K562 (cell line): ENCODE results near the gene CRB2. TPM values are rescaled to one million over a fixed set of nuclear protein-coding genes. Genes with fewer than 3 reads are reported as not detected.

ENCODE experiments used
- BRD4 ChIP-seq: fragments of 200-600 bp; sonication (generic); IDR thresholded peaks from 2 replicates; pipeline ENCODE4 v1.6.1; 2017; ENCODE audit warnings: inconsistent platforms
- CBFA2T2 ChIP-seq: fragments of 450-650 bp; conservative IDR thresholded peaks from 2 replicates; pipeline ENCODE4 v1.6.1; 2017; ENCODE audit warnings: mild to moderate bottlenecking
- CHAMP1 ChIP-seq: fragments of 450-650 bp; IDR thresholded peaks from 2 replicates; pipeline ENCODE4 v1.6.1; 2016; ENCODE audit warnings: mild to moderate bottlenecking
- DPF2 ChIP-seq: fragments of 450-650 bp; IDR thresholded peaks from 2 replicates; pipeline ENCODE4 v1.6.1; 2016
- GTF2B ChIP-seq: IDR thresholded peaks from 2 replicates; pipeline ENCODE4 v1.6.1; 2011; ENCODE audit not compliant: insufficient read length; ENCODE audit errors: extremely low read depth
- HNRNPLL ChIP-seq: fragments of 200-400 bp; formaldehyde crosslinking; IDR thresholded peaks from 2 replicates; pipeline ENCODE4 v1.6.1; 2017; ENCODE audit warnings: low read length, low read depth, mild to moderate bottlenecking; ENCODE audit not compliant: poor library complexity, severe bottlenecking
- MEF2A ChIP-seq: IDR thresholded peaks from 2 replicates; pipeline ENCODE4 v1.6.1; 2011; ENCODE audit warnings: low read depth, mild to moderate bottlenecking, low read length, moderate library complexity; ENCODE audit not compliant: control insufficient read depth
- OTX1 ChIP-seq: fragments of 450-650 bp; formaldehyde crosslinking; IDR thresholded peaks from 2 replicates; pipeline ENCODE4 v1.4.0; 2022; ENCODE audit warnings: mild to moderate bottlenecking
- RERE ChIP-seq: sonication (generic); formaldehyde crosslinking; IDR thresholded peaks from 2 replicates; pipeline ENCODE4 v1.8.0; 2023; ENCODE audit warnings: missing genetic modification reagents, mild to moderate bottlenecking, borderline replicate concordance
- TCF7 ChIP-seq: sonication (generic); IDR thresholded peaks from 2 replicates; pipeline ENCODE4 v1.6.1; 2016; ENCODE audit warnings: antibody characterized with exemption, borderline replicate concordance
- TEAD4 ChIP-seq, 2 experiments: sonication (generic) in 1 of 2; formaldehyde crosslinking in 1 of 2; IDR thresholded peaks; 2 replicates each; pipeline versions ENCODE4 v1.6.1 to v1.8.0; 2012 to 2022; ENCODE audit warnings: borderline replicate concordance in 1 of 2, inconsistent platforms in 1 of 2, low read length in 1 of 2, mild to moderate bottlenecking in 1 of 2, missing genetic modification reagents in 1 of 2
- ZBTB17 ChIP-seq: fragments of 450-650 bp; formaldehyde crosslinking; IDR thresholded peaks from 2 replicates; pipeline ENCODE4 v1.4.0; 2020; ENCODE audit warnings: mild to moderate bottlenecking
- ZBTB9 ChIP-seq: fragments of 450-650 bp; formaldehyde crosslinking; IDR thresholded peaks from 2 replicates; pipeline ENCODE4 v1.4.0; 2020; ENCODE audit warnings: mild to moderate bottlenecking, moderate library complexity
- ZC3H4 ChIP-seq: sonication (generic); formaldehyde crosslinking; IDR thresholded peaks from 2 replicates; pipeline ENCODE4 v1.9.0; 2021; ENCODE audit warnings: missing genetic modification reagents, borderline replicate concordance
- ZNF174 ChIP-seq: fragments of 250-450 bp; sonication (Bioruptor Pico); IDR thresholded peaks from 2 replicates; pipeline ENCODE4 v1.4.0; 2020; ENCODE audit warnings: mild to moderate bottlenecking
- ZNF184 ChIP-seq: sonication (generic); formaldehyde crosslinking; IDR thresholded peaks from 2 replicates; pipeline ENCODE4 v1.5.0; 2020; ENCODE audit warnings: missing genetic modification reagents
- ZSCAN32 ChIP-seq: fragments of 450-650 bp; formaldehyde crosslinking; IDR thresholded peaks from 2 replicates; pipeline ENCODE4 v1.4.0; 2020; ENCODE audit warnings: mild to moderate bottlenecking, moderate library complexity
- polyA plus RNA-seq, 8 experiments: library from polyadenylated mRNA; depleted of rRNA in 4 of 8; stranded (reverse) in 5 of 8; unstranded in 3 of 8; fragments of >200 nt; fragmentation: Nextera tagmentation in 2 of 8; fragmentation: Illumina TruSeq in 1 of 8; extraction: Ambion mirVana in 2 of 8; extraction: Trizol in 1 of 8; gene quantifications; 2 replicates each; pipeline versions ENCODE4 v1.2.1 to v1.2.3, GENCODE V29; 2011 to 2014; ENCODE audit warnings: inconsistent platforms in 1 of 8, missing spikeins in 1 of 8
- total RNA-seq, 7 experiments: library from RNA; depleted of rRNA in 6 of 7; stranded (reverse); fragments of >200 nt in 6 of 7; fragmentation: Illumina TruSeq in 2 of 7; extraction: Trizol in 2 of 7; gene quantifications; 2 replicates each; pipeline versions ENCODE4 v1.2.1 to v1.2.3, GENCODE V29; 2011 to 2021; ENCODE audit warnings: low replicate concordance in 1 of 7

CRB2 gene
- total and polyA plus RNA-seq, 9 of the 15 experiments (the other 6 are each of a cell fraction or from before 2014, with no cell fraction given): 0.13 to 1.2 (median 0.25) TPM; not detected in 2

GRCh38 chr9:123395689-123396511 is 39.9 kb downstream of the CRB2 start (continued):
- no peak for TF ChIP-seq ZC3H4 (CRISPR knock-in tag)
- no peak for TF ChIP-seq GTF2B
- TF ChIP-seq DPF2: peak; percentile 60
- TF ChIP-seq CBFA2T2: peak; percentile 29; the same call in 1 of the 2 replicates
- no peak for TF ChIP-seq HNRNPLL
- no peak for TF ChIP-seq OTX1 (CRISPR knock-in tag)
- TF ChIP-seq TEAD4 (IDR thresholded peaks at IDR 0.05; ENCODE audit: low read length): peak; percentile 77
- TF ChIP-seq TEAD4 (CRISPR knock-in tag; IDR thresholded peaks at IDR 0.05; ENCODE audit: borderline replicate concordance): no peak
- TF ChIP-seq RERE (CRISPR knock-in tag): no peak
- TF ChIP-seq CHAMP1: no peak
- TF ChIP-seq MEF2A: no peak
- TF ChIP-seq ZBTB17 (CRISPR knock-in tag): no peak
- TF ChIP-seq ZBTB9 (CRISPR knock-in tag): no peak
- TF ChIP-seq ZNF174 (CRISPR knock-in tag): no peak
- no peak for TF ChIP-seq TCF7
- TF ChIP-seq ZSCAN32 (CRISPR knock-in tag): no peak
- no peak for TF ChIP-seq BRD4
- TF ChIP-seq ZNF184 (CRISPR knock-in tag): no peak
